Activated CD4-positive, CD25-positive, alpha-beta regulatory T cell treated with anti-CD3 and anti-CD28 coated beads, Interleukin-2, amount 50 U/mL, for 16 hours (primary cell): Measurements from ENCODE around the gene NOSIP.
A peak's percentile ranks its signal among the peaks of the same experiment; 100 is the strongest.
"Not testable (repeated sequence)": the region's sequence is repeated elsewhere in the genome, so short reads cannot be mapped to it uniquely, and the experiment has no call there.

Experiments used
- DNase-seq: peaks from one replicate; pipeline ENCODE4 v3.0.0-alpha.2; 2020; ENCODE audit warnings: low read depth, low spot score

NOSIP gene, protein sequence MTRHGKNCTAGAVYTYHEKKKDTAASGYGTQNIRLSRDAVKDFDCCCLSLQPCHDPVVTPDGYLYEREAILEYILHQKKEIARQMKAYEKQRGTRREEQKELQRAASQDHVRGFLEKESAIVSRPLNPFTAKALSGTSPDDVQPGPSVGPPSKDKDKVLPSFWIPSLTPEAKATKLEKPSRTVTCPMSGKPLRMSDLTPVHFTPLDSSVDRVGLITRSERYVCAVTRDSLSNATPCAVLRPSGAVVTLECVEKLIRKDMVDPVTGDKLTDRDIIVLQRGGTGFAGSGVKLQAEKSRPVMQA

DNA sequence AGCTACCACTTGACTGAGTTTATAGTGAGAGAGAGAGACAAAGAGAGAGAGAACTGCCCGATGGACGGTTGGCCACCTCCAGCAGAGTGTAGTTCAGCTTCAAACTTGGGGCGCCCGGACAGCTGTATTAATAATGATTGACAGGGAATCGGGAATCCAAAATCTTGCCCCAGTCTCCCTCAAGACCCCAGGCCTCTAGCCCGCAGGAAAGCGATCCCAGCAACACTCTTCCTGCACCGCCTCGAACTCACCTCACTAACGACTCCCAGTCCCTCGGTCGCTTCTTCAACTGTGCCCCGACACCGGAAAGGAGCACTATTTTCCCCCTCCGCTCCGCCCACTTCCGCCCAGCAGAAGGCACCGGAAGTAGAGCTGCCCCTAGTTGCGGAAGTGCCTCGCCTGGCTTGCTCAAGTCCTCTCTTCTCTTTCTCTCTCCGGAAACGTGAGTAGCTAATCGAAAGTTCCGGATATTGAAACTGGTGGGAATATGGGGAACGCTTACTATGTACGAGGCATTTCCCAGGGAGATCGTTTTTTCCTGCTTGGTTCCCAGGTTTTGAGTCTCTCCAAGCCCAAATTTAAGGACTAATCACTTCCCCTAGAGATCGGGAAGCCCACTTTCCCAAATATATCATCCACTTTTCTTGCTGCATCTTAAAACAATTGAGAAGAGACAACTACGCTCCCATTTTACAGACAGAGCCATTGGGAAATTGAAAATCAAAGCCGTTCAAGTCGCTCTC is at the start of gene NOSIP:
Gene NOSIP (minus strand): TSS at position 293 of the 743 bp plus-strand sequence. CDS start 19,865 bp downstream, outside the sequence.
- DNase-seq, result peak; percentile 96

DNA sequence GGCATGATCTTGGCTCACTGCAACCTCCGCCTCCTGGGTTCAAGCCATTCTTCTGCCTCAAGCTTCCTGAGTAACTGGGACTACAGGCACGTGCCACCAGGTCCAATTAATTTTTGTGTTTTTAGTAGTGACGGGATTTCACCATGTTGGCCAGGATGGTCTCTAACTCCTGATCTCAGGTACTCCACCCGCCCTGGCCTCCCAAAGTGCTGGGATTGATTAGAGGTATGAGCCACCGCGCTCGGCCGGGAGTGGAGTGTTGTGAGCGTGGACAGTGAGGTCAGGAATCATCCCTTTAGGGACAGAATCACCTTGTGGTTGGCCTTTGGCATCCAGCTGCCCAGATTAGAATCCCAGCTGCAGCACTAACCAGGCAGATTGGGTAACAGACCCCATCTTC is 49.3 kb upstream of the NOSIP start:
- DNase-seq, result no peak

GRCh38 chr19:49626226-49626625 is 45.9 kb upstream of the NOSIP start:
- no peak for DNase-seq

GRCh38 chr19:49624967-49625910 is 44.9 kb upstream of the NOSIP start:
- DNase-seq, result no peak

- not testable (repeated sequence) for DNase-seq
These were observed 37.5 kb upstream of the NOSIP start for GRCh38 chr19:49617860-49618259.

GRCh38 chr19:49616945-49617344 is 36.6 kb upstream of the NOSIP start:
- DNase-seq, result no peak

DNA sequence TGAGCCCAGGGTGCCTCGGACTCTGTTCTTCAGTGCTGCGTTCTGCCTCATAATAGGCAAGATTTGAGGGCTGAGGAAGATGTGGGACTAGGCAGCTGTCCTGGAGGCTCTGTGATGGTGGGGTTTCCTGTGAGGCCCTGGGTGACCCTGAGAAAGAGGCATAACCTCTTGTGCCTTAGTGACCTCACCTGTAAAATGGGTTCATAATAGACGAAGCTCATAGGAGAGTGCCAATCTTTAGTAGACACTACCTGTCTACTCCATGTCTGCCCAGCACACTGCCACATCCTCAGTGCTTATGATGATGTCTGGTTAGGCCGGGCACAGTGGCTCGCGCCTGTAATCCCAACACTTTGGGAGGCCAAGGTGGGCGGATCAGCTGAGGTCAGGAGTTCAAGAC is 36.2 kb upstream of the NOSIP start:
- no peak for DNase-seq

DNA sequence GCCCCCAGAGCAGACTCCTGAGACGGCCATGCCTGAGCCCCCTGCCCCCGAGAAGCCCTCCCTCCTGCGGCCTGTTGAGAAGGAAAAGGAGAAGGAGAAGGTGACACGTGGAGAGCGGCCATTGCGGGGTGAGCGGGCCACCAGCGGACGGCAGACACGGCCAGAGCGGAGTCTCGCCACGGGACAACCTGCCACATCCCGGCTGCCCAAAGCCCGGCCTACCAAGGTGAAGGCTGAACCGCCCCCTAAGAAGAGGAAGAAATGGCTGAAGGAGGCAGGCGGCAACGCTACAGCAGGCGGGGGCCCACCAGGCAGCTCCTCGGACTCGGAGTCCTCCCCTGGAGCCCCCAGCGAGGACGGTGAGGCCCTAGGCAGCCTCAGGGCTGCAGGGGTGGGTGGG is 35.5 kb upstream of the NOSIP start:
- no peak for DNase-seq

GRCh38 chr19:49614096-49614833 is 33.9 kb upstream of the NOSIP start:
- DNase-seq, result no peak

DNA sequence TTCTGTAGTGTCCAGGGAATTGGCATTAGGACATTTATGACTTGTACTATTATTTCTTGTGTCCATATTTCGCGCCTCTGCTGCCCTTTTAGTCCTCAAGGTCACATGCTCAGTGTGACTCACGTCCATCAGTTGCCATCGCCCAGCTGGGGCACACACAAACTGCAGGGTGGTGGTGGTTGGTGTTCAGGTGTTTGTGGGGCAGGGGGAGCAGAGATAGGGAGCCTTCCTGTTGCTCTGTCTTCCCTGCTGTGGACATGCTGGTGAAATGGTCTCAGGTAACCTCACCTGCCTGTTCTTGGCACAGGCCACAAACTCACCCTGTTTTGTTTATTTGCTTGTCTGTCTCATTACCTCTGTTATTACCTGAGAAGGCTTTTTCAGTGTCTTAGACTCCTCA is 33.0 kb upstream of the NOSIP start:
- DNase-seq, result no peak

GRCh38 chr19:49609499-49610092 is 29.2 kb upstream of the NOSIP start:
- DNase-seq, result no peak

- no peak for DNase-seq
These were observed 25.2 kb upstream of the NOSIP start for GRCh38 chr19:49605605-49606004.

DNA sequence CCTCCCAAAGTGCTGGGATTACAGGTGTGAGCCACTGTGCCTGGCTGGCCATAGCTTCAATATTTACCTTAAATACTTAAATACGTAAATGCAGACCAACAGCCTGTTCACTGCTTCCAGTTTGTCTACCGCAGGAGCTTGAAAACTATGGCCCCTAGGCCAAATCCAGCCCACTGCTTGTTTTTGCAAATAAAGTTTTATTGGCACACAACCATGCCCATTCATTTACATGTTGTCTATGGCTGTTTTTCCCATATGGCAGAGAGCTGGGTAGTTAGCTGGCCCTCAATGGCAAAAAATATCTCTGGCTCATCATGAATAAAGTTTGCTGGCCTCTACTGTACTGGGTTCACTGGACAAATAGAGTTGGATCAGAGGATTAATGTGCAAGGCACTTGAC is 22.4 kb upstream of the NOSIP start:
- no peak for DNase-seq

DNA sequence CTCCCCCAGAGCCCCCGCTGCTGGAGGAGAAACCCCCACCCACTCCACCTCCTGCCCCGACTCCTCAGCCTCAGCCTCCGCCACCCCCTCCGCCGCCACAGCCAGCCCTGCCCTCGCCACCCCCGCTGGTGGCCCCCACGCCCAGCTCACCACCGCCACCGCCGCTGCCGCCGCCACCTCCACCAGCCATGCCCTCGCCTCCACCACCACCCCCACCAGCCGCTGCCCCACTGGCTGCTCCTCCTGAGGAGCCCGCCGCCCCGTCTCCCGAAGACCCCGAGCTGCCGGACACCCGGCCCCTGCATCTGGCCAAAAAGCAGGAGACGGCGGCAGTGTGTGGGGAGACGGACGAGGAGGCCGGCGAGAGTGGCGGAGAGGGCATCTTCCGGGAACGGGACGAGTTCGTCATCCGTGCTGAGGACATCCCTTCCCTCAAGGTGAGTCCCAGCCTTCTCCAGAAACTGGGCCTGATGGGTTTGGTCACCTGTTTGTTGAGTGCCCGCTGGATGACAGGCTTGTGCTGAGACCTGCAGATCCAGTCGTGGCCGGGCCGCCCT is 21.2 kb upstream of the NOSIP start:
- DNase-seq, result no peak

GRCh38 chr19:49599378-49600295 is 19.3 kb upstream of the NOSIP start:
- DNase-seq, result no peak

DNA sequence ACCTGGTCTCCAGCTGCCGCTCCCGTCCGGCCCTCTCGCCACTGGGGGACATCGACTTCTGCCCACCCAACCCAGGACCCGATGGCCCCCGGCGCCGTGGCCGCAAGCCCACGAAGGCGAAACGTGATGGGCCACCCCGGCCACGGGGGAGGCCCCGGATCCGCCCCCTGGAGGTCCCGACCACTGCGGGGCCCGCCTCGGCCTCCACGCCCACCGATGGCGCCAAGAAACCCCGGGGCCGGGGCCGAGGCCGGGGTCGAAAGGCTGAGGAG is 17.3 kb upstream of the NOSIP start:
- DNase-seq, result no peak

DNA sequence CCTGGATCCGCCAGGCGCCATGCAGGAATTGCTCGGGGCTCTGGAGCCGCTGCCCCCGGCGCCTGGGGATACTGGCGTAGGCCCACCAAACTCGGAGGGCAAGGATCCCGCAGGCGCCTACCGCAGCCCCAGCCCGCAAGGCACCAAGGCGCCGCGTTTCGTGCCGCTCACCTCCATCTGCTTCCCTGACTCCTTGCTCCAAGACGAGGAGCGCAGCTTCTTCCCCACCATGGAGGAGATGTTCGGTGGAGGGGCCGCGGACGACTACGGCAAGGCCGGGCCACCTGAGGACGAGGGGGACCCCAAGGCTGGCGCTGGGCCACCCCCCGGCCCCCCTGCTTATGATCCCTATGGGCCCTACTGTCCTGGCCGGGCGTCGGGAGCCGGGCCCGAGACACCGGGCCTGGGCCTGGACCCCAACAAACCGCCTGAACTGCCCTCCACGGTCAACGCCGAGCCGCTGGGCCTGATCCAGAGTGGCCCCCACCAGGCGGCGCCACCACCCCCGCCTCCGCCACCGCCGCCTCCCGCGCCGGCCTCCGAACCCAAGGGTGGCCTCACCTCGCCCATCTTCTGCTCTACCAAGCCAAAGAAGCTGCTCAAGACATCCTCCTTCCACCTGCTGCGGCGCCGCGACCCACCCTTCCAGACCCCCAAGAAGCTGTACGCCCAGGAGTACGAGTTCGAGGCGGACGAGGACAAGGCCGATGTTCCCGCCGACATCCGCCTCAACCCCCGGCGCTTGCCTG is 16.8 kb upstream of the NOSIP start:
- DNase-seq, result no peak

DNA sequence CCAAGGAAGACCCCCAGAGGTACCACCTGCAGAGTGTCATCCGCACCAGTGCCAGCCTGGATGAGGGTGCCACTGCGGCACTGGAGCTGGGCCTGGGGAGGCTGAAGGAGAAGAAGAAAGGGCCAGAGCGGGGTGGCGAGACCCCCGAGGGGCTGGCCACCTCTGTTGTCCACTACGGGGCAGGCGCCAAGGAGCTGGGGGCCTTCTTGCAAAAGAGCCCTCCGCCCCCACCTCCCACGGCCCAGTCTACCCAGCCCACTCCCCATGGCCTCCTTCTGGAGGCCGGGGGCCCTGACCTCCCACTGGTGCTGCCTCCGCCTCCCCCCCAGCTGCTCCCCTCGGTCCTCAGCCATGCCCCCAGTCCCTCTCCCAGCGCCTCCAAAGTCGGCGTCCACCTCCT is 16.1 kb upstream of the NOSIP start:
- no peak for DNase-seq

- DNase-seq, result no peak
These were observed 15.6 kb upstream of the NOSIP start for GRCh38 chr19:49595819-49596404.
